K562 (cell line): Measurements from ENCODE around the gene CLK3. TPM values are rescaled to one million over a fixed set of nuclear protein-coding genes. Genes with fewer than 3 reads are reported as not detected.

ENCODE experiments used
- ATAC-seq: fragments of 200-7000 bp; cut with Tn5 transposase; 3 replicates; pipeline ENCODE4 v1.9.1; 2020; ENCODE audit warnings: moderate library complexity
- BruUV-seq: library from RNA; stranded (reverse); fragments of 400-500 nt; replicated peaks from 2 replicates; lab custom pipeline; 2021; lab: Mats Ljungman, UMichigan
- CTCF ChIA-PET: fragments of 300-600 bp; formaldehyde crosslinking; extraction: SDS; loops from one replicate; lab custom pipeline; 2021; ENCODE audit warnings: low intra/inter-chr PET ratio; lab: Yijun Ruan, JAX
- POLR2A ChIA-PET: fragments of 300-600, 350-650 bp; sonication (Branson Sonifier 250); formaldehyde crosslinking; extraction: SDS; loops from one replicate; lab custom pipeline; 2021; ENCODE audit warnings: antibody characterized with exemption, inconsistent platforms; lab: Yijun Ruan, JAX
- DNase-seq, 4 experiments: peaks; one replicate each; pipeline versions ENCODE4 v3.0.0 to v3.0.0-alpha.2; 2011 to 2018; ENCODE audit warnings: low spot score in 3 of 4, mixed read lengths in 3 of 4; ENCODE audit errors: extremely low read depth in 1 of 4
- FAIRE-seq: peaks from 2 replicates; lab custom pipeline; 2011; peaks lifted over from hg19 to GRCh38; lab: Jason Lieb, UNC
- H2AFZ ChIP-seq: 2 replicates; pipeline ENCODE4 v1.6.0; 2011; ENCODE audit warnings: low read depth, low read length, control low read depth, inconsistent platforms
- H3K27ac ChIP-seq: fragments of 200-600 bp; 3 replicates; pipeline ENCODE4 v1.8.0; 2011; ENCODE audit warnings: low read depth, mild to moderate bottlenecking, control low read depth, inconsistent platforms, low read length, moderate library complexity, mixed read lengths; ENCODE audit errors: extremely low read depth
- H3K27me3 ChIP-seq, 2 experiments: fragments of 300-600 bp in 1 of 2; 2 replicates in 1 of 2; 3 replicates in 1 of 2; pipeline versions ENCODE4 v1.6.0 to v1.8.0; 2011; ENCODE audit warnings: inconsistent platforms in 2 of 2, low read length in 2 of 2, mild to moderate bottlenecking in 1 of 2, mixed read lengths in 1 of 2, moderate library complexity in 1 of 2; ENCODE audit not compliant: control insufficient read depth in 2 of 2, insufficient read depth in 2 of 2
- H3K36me3 ChIP-seq: fragments of 300-600 bp; 3 replicates; pipeline ENCODE4 v1.8.0; 2011; ENCODE audit warnings: mild to moderate bottlenecking, low read length, inconsistent platforms; ENCODE audit not compliant: control insufficient read depth, insufficient read depth
- H3K4me1 ChIP-seq, 2 experiments: fragments of 200-600 bp in 1 of 2; replicated peaks in 1 of 2; 2 replicates in 1 of 2; 3 replicates in 1 of 2; pipeline versions ENCODE4 v1.5.1 to v1.8.0; 2011; ENCODE audit warnings: inconsistent platforms in 2 of 2, low read length in 2 of 2, mild to moderate bottlenecking in 1 of 2, mixed read lengths in 1 of 2, moderate library complexity in 1 of 2; ENCODE audit not compliant: control insufficient read depth in 2 of 2, insufficient read depth in 2 of 2
- H3K4me2 ChIP-seq: 2 replicates; pipeline ENCODE4 v1.6.1; 2011; ENCODE audit warnings: low read length, control low read depth, inconsistent platforms, mixed read lengths; ENCODE audit not compliant: insufficient read depth
- H3K4me3 ChIP-seq: fragments of 200-600 bp; sonication (generic), shearing (Covaris generic); 2 replicates; pipeline ENCODE4 v1.5.1; 2016; ENCODE audit warnings: control low read depth, inconsistent platforms
- H3K79me2 ChIP-seq: fragments of 200-600 bp; 3 replicates; pipeline ENCODE4 v1.8.0; 2011; ENCODE audit warnings: low read length, inconsistent platforms; ENCODE audit not compliant: control insufficient read depth, insufficient read depth
- H3K9ac ChIP-seq, 2 experiments: 2 replicates each; pipeline versions ENCODE4 v1.6.0 to v1.6.1; 2011; ENCODE audit warnings: low read depth in 2 of 2, low read length in 2 of 2, control low read depth in 1 of 2, inconsistent platforms in 1 of 2, mild to moderate bottlenecking in 1 of 2, mixed read lengths in 1 of 2; ENCODE audit not compliant: insufficient read depth in 1 of 2
- H3K9me1 ChIP-seq: one replicate; pipeline ENCODE4 v1.6.0; 2011; ENCODE audit warnings: inconsistent platforms, mild to moderate bottlenecking, low read length, moderate library complexity; ENCODE audit not compliant: control insufficient read depth, insufficient read depth
- H3K9me3 ChIP-seq: replicated peaks from 2 replicates; pipeline ENCODE4 v1.5.1; 2011; ENCODE audit warnings: low read depth, low read length, inconsistent platforms; ENCODE audit not compliant: control insufficient read depth, insufficient read depth
- H4K20me1 ChIP-seq: replicated peaks from 2 replicates; pipeline ENCODE4 v1.6.1; 2011; ENCODE audit warnings: low read length, inconsistent platforms, mixed read lengths; ENCODE audit not compliant: control insufficient read depth, insufficient read depth
- ATF1 ChIP-seq, 2 experiments: fragments of 450-650 bp in 1 of 2; IDR thresholded peaks; 2 replicates each; pipeline ENCODE4 v1.6.1; 2016; ENCODE audit warnings: missing compliant biosample characterization in 1 of 2, missing genetic modification characterization in 1 of 2
- CBX5 ChIP-seq: IDR thresholded peaks from 2 replicates; pipeline ENCODE4 v1.6.1; 2014; ENCODE audit warnings: low read depth, borderline replicate concordance
- CEBPZ ChIP-seq: fragments of 150-350 bp; IDR thresholded peaks from 2 replicates; pipeline ENCODE4 v1.6.1; 2014; ENCODE audit warnings: low read depth, mild to moderate bottlenecking, low read length, borderline replicate concordance
- EP300 ChIP-seq: IDR thresholded peaks from 2 replicates; pipeline ENCODE4 v1.6.1; 2012; ENCODE audit warnings: low read length, improper control_type of control experiment
- EZH2 ChIP-seq: IDR thresholded peaks from 2 replicates; pipeline ENCODE4 v1.6.1; 2012; ENCODE audit warnings: low read depth, mild to moderate bottlenecking, inconsistent platforms, low read length, borderline replicate concordance
- FOXP1 ChIP-seq: sonication (generic); formaldehyde crosslinking; IDR thresholded peaks from 2 replicates; pipeline ENCODE4 v1.8.0; 2022; ENCODE audit warnings: mild to moderate bottlenecking, missing genetic modification reagents
- HMBOX1 ChIP-seq: sonication (generic); IDR thresholded peaks from 2 replicates; pipeline ENCODE4 v1.6.1; 2016
- PATZ1 ChIP-seq: fragments of 250-450 bp; sonication (Bioruptor Pico); IDR thresholded peaks from 2 replicates; pipeline ENCODE4 v1.5.0; 2020; ENCODE audit warnings: mild to moderate bottlenecking, borderline replicate concordance
- PTRF ChIP-seq: fragments of 450-650 bp; IDR thresholded peaks from 2 replicates; pipeline ENCODE4 v1.6.1; 2016; ENCODE audit warnings: mild to moderate bottlenecking, missing genetic modification characterization, missing compliant biosample characterization
- WHSC1 ChIP-seq: IDR thresholded peaks from one replicate; pipeline ENCODE4 v1.6.1; 2012; ENCODE audit warnings: low read length, control low read depth, inconsistent platforms
- ZBTB12 ChIP-seq: fragments of 250-450 bp; sonication (Bioruptor Pico); IDR thresholded peaks from 2 replicates; pipeline ENCODE4 v1.4.0; 2020
- ZFP91 ChIP-seq: sonication (generic); formaldehyde crosslinking; IDR thresholded peaks from 2 replicates; pipeline ENCODE4 v1.8.0; 2022; ENCODE audit warnings: mild to moderate bottlenecking, missing genetic modification reagents
- WGBS: fragments of 100-300 bp; shearing (Covaris generic); methylation state at CpG from one replicate; pipeline ENCODE4 v1.1.6; 2016; ENCODE audit warnings: low coverage, mixed read lengths; ENCODE audit not compliant: insufficient coverage; ENCODE audit errors: missing lambda C conversion rate; 5-methylcytosine and 5-hydroxymethylcytosine counted together
- in situ Hi-C: fragments of 300-500 bp; cut with MboI; formaldehyde crosslinking; loops from 4 replicates; pipeline ENCODE4 v1.15.0; 2018; ENCODE audit warnings: inconsistent platforms, mixed read lengths
- intact Hi-C: fragments of 100-400 bp; cut with micrococcal nuclease; formaldehyde crosslinking; loops from 2 replicates; pipeline ENCODE4 v1.14.2; 2022
- polyA plus RNA-seq, 8 experiments: library from polyadenylated mRNA; depleted of rRNA in 4 of 8; stranded (reverse) in 5 of 8; unstranded in 3 of 8; fragments of >200 nt; fragmentation: Nextera tagmentation in 2 of 8; fragmentation: Illumina TruSeq in 1 of 8; extraction: Ambion mirVana in 2 of 8; extraction: Trizol in 1 of 8; gene quantifications; 2 replicates each; pipeline versions ENCODE4 v1.2.1 to v1.2.3, GENCODE V29; 2011 to 2014; ENCODE audit warnings: inconsistent platforms in 1 of 8, missing spikeins in 1 of 8
- total RNA-seq, 7 experiments: library from RNA; depleted of rRNA in 6 of 7; stranded (reverse); fragments of >200 nt in 6 of 7; fragmentation: Illumina TruSeq in 2 of 7; extraction: Trizol in 2 of 7; gene quantifications; 2 replicates each; pipeline versions ENCODE4 v1.2.1 to v1.2.3, GENCODE V29; 2011 to 2021; ENCODE audit warnings: low replicate concordance in 1 of 7

The CLK3 gene
- total and polyA plus RNA-seq, 9 of the 15 experiments (the other 6 are each of a cell fraction or from before 2014, with no cell fraction given) = 1.2 to 95.2 (median 51.7) TPM

- no peak overlapping the region for H3K9ac ChIP-seq
- DNase-seq (no peak), FAIRE-seq (no peak), ATAC-seq (no peak)
- WGBS = 75% methylated on average over 9 of the region's 9 CpGs
- no peak overlapping the region for H3K4me3 ChIP-seq
- peaks cover 23% of the 10 kb centered on the region for H4K20me1 ChIP-seq
- H3K9me3 ChIP-seq = no peaks in the 10 kb centered on the region
- H3K36me3 ChIP-seq = peaks cover 4% of the 10 kb centered on the region; the same call in 2 of the 3 replicates
- CTCF ChIA-PET = no interaction called here
- H3K9me1 ChIP-seq = peaks cover 9% of the 10 kb centered on the region
- H3K4me2 ChIP-seq = no peak overlapping the region
- no peaks in the 10 kb centered on the region for H3K27me3 ChIP-seq
- in situ Hi-C loops (no loop called here), intact Hi-C loops (loop anchor here (2.0 kb wide), 1 partner anchor 39 kb away; no protein-coding TSS in a partner anchor)
- no peak overlapping the region for H3K27ac ChIP-seq
- no peak overlapping the region for H2AFZ ChIP-seq
- POLR2A ChIA-PET = interaction anchor here (0.9 to 1.0 kb wide), 2 partner anchors 11 to 12 kb away, joined by 3 read pairs; no protein-coding TSS in a partner anchor
- BruUV-seq = no TSS peak
- no peaks in the 10 kb centered on the region for H3K79me2 ChIP-seq
- H3K4me1 ChIP-seq = peaks cover 16 to 20% of the 10 kb centered on the region in 2 experiments; a peak in 4 of 5 replicates
- TF ChIP-seq ZFP91 (CRISPR knock-in tag) (no peak), CBX5 (no peak), CEBPZ (no peak), WHSC1 (no peak), EZH2 (no peak), HMBOX1 (no peak), ZBTB12 (CRISPR knock-in tag) (no peak), EP300 (no peak), PTRF (tag) (no peak), PATZ1 (CRISPR knock-in tag) (no peak), FOXP1 (CRISPR knock-in tag) (no peak), ATF1 (CRISPR knock-in tag; IDR thresholded peaks at IDR 0.05) (no peak), ATF1 (tag; IDR thresholded peaks at IDR 0.05) (no peak)
Observed at GRCh38 chr15:74585857-74586256, 29.8 kb upstream of the CLK3 start.
